ENCODE data around the gene SYCN. TPM values are rescaled to one million over a fixed set of nuclear protein-coding genes. Genes with fewer than 3 reads are reported as not detected.

The SYCN gene
- total RNA-seq, 2 donors from 2014 or later = not detected

DNA sequence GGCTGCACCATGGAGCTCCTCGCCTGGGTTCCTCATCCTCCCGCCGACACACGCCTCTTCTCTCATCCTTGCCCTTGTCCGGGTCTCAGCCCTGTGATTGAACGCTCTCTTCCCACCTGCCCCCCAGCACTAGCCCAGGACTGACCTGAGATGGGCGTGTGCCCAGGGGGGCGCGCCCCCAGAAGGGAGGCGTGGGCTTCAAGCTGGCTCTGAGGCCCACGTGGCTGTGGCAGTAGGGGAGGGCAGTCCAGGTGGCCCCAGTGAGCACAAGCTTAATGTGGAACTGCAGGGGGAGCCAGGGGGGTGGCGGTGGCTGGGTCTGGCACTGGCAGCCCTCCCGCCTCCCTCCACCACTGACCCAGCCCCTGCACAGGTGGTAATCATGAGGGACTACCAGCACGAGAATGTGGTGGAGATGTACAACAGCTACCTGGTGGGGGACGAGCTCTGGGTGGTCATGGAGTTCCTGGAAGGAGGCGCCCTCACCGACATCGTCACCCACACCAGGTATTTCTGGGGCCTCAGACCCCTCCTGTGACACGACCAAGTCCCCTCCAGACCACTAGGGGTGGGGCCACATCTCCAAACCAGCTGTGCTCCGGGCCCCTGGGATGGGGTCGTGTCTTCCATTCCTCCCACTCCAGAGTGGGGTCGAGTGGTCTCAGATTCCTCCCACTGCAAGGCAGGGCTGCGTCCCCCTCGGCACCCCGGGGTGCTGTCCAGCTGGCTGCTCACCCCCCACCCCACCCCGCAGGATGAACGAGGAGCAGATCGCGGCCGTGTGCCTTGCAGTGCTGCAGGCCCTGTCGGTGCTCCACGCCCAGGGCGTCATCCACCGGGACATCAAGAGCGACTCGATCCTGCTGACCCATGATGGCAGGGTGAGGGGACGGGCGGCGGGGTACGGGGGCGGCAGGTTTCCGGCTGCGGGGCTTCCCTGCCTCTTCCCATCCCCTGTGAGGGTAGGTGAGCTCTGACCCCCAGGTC, 29.2 kb downstream of the SYCN start:
- peaks cover 4% of the 10 kb centered on the region for H3K36me3 Mint-ChIP-seq (ENCODE audit: low read depth)
- H3K9me3 Mint-ChIP-seq = no peaks in the 10 kb centered on the region
- H3K4me3 Mint-ChIP-seq = no peak overlapping the region
- no peak for ATAC-seq (replicated peaks)
- H3K4me1 Mint-ChIP-seq = no peaks in the 10 kb centered on the region
- H3K27me3 Mint-ChIP-seq = no peaks in the 10 kb centered on the region
- no peak overlapping the region for H3K27ac Mint-ChIP-seq

DNA sequence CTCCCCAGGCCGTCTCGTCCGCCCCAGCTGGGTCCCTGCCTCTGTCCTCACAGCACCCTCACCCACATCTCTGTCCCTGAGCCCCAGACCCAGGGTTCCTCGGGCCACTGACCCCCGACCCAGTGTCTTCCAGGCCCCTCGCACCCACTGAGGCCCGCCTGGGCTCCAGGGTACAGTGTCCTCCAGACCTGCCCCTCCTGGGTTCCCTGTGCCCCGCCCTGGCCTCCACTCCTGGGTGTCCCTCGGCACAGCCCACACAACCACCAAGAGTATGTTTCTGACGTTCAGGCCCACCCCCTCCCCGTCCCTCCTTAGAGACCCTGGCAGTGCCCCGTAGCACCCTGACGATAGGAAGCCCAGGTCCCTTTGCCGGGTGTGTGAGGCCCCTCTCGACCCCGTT, 29.9 kb downstream of the SYCN start:
- Mint-ChIP-seq H3K4me3 (no peak overlapping the region), H3K27me3 (no peaks in the 10 kb centered on the region), H3K36me3 (ENCODE audit: low read depth) (peaks cover 8% of the 10 kb centered on the region), H3K4me1 (no peaks in the 10 kb centered on the region), H3K9me3 (no peaks in the 10 kb centered on the region), H3K27ac (no peak overlapping the region)
- no peak for ATAC-seq (replicated peaks)

DNA sequence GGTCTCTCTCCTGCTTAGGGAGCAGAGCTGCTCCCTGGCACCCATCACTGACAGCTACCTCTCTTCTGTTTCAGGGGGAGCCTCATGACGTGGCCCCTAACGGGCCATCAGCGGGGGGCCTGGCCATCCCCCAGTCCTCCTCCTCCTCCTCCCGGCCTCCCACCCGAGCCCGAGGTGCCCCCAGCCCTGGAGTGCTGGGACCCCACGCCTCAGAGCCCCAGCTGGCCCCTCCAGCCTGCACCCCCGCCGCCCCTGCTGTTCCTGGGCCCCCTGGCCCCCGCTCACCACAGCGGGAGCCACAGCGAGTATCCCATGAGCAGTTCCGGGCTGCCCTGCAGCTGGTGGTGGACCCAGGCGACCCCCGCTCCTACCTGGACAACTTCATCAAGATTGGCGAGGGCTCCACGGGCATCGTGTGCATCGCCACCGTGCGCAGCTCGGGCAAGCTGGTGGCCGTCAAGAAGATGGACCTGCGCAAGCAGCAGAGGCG, 30.5 kb downstream of the SYCN start:
- H3K27ac Mint-ChIP-seq = no peak overlapping the region
- no peaks in the 10 kb centered on the region for H3K4me1 Mint-ChIP-seq
- H3K9me3 Mint-ChIP-seq = no peaks in the 10 kb centered on the region
- no peaks in the 10 kb centered on the region for H3K27me3 Mint-ChIP-seq
- ATAC-seq (replicated peaks) = no peak
- H3K36me3 Mint-ChIP-seq (ENCODE audit: low read depth) = peaks cover 14% of the 10 kb centered on the region
- H3K4me3 Mint-ChIP-seq = no peak overlapping the region

DNA sequence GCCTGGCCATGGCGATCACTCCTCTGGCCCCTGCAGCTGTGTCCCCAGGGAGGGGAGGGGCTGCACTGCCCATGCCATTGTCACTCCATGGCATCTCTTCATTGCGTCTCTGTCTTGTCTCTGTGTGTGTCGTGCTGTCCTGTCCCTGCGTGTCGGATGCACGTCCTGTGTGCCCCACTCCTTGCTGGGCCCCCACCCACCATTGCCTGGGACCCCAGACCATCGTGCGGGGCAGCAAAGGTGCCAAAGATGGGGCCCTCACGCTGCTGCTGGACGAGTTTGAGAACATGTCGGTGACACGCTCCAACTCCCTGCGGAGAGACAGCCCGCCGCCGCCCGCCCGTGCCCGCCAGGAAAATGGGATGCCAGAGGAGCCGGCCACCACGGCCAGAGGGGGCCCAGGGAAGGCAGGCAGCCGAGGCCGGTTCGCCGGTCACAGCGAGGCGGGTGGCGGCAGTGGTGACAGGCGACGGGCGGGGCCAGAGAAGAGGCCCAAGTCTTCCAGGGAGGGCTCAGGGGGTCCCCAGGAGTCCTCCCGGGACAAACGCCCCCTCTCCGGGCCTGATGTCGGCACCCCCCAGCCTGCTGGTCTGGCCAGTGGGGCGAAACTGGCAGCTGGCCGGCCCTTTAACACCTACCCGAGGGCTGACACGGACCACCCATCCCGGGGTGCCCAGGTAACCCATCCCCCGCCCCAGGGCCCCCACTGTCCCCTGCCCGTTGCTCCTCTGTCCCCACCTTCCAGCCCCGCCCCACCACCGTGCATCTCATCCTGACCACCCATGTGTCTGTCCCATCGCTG, 31.2 kb downstream of the SYCN start:
- H3K4me1 Mint-ChIP-seq = no peaks in the 10 kb centered on the region

DNA sequence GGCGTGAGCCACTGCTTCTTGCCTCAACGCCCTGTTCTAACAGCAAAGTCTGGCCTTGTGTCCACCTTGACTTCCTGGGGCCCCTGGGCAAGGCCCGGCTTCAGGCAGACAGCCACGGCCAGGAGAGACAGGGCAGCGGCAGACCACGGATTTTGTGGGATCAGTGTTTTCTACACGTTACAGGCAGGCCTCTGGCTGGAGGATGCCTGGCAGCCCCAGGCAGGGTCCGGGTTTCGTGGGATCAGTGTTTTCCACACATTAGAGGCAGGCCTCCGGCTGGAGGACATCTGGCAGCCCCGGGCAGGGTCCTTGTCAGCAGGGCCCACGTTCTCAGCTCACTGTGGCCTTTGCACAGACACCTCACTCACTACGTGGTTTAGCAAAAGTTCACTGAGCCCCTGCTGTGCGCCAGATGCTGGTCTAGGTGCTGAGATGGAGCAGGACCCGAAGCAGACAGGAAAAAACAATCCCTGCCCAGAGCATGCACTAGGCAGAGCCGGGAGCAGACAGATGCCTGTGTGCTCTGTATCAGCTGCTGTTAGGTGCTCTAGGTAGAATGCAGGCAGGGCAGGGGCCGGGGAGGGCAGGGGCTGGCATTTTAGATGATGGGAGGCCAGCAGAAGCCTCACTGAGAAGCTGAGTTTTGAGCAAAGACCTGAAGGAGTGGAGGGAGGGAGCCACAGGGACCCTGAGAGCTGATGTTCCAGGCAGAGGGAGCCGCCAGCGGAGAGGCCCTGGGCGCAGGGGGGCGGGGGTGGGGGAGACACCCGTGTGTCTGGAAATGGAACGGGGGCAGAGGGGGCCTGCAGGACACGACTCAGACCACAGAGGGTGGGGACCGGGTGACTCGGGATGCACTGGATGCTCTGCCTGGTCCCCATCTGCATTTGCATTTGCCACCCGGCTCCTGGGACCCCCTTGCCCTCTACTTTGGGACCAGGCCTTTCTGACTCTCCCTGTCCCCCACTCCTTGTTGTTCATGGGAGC, 32.3 kb downstream of the SYCN start:
- ATAC-seq (replicated peaks) = no peak
- no peak overlapping the region for H3K4me3 Mint-ChIP-seq
- no peaks in the 10 kb centered on the region for H3K9me3 Mint-ChIP-seq
- H3K4me1 Mint-ChIP-seq = no peaks in the 10 kb centered on the region
- H3K27ac Mint-ChIP-seq = no peak overlapping the region
- H3K36me3 Mint-ChIP-seq (ENCODE audit: low read depth) = peaks cover 14% of the 10 kb centered on the region
- no peaks in the 10 kb centered on the region for H3K27me3 Mint-ChIP-seq

More for the DNA sequence above, 31.2 kb downstream of the SYCN start:
- Mint-ChIP-seq H3K36me3 (ENCODE audit: low read depth) (peaks cover 14% of the 10 kb centered on the region), H3K27me3 (no peaks in the 10 kb centered on the region), H3K9me3 (no peaks in the 10 kb centered on the region), H3K4me3 (no peak overlapping the region), H3K27ac (no peak overlapping the region)
- no peak for ATAC-seq (replicated peaks)

DNA sequence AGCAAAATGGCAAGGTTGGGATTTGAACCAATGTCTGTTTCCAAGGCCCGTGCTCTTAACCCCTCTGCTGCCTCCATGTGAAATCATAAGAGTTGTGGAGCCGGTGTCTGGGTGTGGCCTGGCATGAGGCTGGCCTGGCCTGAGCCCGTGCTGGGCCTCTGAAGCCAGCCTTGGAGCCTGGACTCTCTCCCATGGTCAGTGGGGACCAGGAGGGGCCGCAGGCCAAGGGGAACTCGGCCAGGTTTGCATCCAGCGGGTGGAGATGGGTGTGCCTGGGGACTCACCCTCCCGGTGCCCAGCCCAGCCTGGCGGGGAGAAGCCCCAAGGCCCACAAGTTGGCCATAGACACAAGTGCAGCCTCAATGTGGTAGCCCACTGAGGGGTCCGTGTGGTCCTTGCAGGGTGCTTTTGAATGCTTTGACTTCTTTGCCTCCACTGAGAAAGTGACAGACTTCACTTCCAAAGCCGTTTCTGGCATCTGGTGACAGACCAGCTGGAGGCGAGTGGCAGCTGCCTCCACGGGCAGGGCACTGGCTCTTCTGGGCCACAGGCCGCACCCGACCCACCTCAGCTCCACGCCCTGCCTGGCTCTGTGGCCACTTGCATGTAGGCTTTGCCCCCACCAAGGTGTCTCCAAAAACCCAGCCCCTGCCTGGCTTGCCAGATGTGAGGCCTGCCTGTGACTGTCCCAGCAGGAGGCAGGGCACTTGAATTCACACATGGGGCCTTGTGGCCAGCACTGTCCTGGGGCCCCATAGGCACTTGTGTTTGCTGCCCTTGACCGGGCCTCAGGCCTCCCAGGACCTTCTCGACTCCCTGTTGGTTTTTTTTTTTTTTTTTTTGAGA, 33.5 kb downstream of the SYCN start:
- no peak for ATAC-seq (replicated peaks)
- H3K4me1 Mint-ChIP-seq = no peaks in the 10 kb centered on the region
- H3K27ac Mint-ChIP-seq = no peak overlapping the region
- no peaks in the 10 kb centered on the region for H3K9me3 Mint-ChIP-seq
- H3K4me3 Mint-ChIP-seq = no peak overlapping the region
- H3K27me3 Mint-ChIP-seq = no peaks in the 10 kb centered on the region
- peaks cover 14% of the 10 kb centered on the region for H3K36me3 Mint-ChIP-seq (ENCODE audit: low read depth)

DNA sequence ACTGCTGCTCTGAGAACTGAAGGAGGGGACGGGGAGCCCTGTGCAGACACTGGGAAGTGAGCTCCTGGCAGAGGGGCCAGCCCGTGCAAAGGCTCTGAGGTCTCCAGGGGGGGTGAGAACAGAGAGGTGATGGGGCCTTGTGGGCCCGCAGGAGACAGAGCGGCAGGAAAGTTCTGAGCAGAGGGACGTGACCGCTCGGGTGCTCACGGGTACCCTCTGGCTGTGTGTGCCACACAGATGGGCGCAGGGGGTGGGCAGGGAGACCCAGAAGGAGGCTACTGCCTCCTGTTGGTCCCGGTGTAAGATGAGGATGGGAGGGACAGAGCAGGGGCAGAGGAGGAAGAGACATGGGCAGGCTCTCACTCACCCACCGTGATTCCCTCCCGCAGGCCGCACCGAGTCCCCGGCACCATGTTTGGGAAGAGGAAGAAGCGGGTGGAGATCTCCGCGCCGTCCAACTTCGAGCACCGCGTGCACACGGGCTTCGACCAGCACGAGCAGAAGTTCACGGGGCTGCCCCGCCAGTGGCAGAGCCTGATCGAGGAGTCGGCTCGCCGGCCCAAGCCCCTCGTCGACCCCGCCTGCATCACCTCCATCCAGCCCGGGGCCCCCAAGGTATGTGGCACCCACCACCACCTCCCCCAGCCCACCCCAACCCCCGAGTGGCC, 34.8 kb downstream of the SYCN start:
- no peaks in the 10 kb centered on the region for H3K27me3 Mint-ChIP-seq
- H3K9me3 Mint-ChIP-seq = no peaks in the 10 kb centered on the region
- H3K4me1 Mint-ChIP-seq = no peaks in the 10 kb centered on the region
- no peak for ATAC-seq (replicated peaks)
- peak overlapping the region; percentile 69 for H3K27ac Mint-ChIP-seq
- peaks cover 14% of the 10 kb centered on the region for H3K36me3 Mint-ChIP-seq (ENCODE audit: low read depth)
- H3K4me3 Mint-ChIP-seq = no peak overlapping the region

DNA sequence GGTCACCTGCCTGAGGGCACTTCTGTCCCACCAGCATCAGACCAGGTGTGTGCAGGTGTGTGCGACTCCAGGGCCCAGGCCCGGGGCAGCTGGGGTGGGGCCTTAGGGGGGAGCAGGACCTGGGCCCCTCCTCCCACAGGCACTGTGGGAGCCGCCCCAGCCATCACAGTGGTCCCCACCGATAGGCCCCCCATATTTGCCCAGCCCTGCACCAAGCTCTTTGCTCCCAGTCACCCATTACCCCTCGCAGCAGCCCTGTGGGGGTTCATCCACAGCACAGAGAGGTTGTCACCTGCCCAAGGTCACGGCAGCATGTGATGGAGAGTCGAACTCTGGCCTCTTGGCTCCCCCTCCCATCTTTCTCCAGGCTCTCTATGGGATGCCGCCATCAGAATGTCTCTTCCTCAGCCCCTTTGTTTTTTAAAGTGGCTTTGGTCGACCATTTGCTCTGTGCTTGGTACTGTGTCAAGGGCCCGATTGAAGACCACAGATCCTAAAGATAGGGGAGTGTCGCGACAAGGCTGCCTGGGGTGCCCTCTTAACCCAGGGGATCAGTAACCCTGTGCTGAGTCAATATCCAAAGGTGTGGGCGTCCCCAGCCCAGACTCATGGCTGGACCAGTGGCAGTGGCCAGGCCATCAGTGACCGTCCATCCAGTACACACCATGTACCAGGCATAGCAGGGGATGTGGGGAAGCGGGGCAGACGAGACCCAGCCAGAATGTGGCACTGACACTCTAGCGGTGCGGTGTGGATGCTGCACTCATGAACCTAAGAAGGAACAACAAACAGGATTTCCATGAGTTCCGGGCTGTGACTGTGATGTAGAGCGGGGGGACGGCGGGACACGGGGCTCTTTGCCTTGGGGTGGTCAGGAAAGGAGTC, 35.6 kb downstream of the SYCN start:
- peaks cover 14% of the 10 kb centered on the region for H3K36me3 Mint-ChIP-seq (ENCODE audit: low read depth)
- no peak overlapping the region for H3K4me3 Mint-ChIP-seq
- no peak for ATAC-seq (replicated peaks)
- no peaks in the 10 kb centered on the region for H3K4me1 Mint-ChIP-seq
- H3K27me3 Mint-ChIP-seq = no peaks in the 10 kb centered on the region
- H3K9me3 Mint-ChIP-seq = no peaks in the 10 kb centered on the region
- H3K27ac Mint-ChIP-seq = peak overlapping the region; percentile 69

DNA sequence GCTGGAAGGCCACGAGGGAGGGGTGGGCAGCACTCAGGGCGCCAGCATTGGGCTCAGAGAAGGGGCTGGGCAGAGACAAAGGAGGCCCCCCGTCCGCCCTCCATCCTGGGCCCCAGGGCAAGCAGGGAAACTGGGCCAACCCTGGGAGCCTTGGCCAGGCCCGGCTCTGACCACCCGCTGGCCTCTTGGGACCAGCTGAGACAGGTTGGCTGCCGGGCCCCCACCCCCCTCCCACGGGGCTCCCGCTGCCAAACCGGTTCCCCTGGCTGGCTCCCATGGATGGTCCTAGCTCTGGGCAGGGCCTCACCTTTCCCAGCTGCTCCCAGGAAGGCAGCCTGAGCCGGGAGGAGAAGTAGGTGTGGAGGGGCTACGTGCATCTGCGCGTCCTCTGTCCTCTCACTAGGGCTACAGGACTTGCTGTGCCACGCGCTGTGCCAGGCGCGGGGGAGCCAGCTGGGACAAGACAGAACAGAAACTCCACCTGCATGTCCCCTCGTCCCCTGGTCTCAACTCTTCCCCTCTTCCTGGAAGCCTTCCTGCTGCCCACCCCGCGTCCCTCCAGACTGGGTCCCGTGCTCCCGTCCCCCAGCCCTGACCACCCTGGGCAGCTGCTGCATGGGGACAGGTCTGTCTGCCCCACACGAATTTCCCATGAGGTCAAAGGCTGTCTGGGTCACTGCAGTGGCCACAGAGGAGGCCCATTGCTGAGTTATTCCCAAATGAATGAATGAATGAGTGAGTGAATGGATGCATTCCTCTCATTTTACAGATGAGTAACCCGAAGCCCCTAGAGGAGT, 36.4 kb downstream of the SYCN start:
- Mint-ChIP-seq H3K27me3 (no peaks in the 10 kb centered on the region), H3K27ac (no peak overlapping the region), H3K4me1 (peaks cover 3% of the 10 kb centered on the region), H3K4me3 (no peak overlapping the region), H3K9me3 (no peaks in the 10 kb centered on the region), H3K36me3 (ENCODE audit: low read depth) (peaks cover 14% of the 10 kb centered on the region)
- no peak for ATAC-seq (replicated peaks)

DNA sequence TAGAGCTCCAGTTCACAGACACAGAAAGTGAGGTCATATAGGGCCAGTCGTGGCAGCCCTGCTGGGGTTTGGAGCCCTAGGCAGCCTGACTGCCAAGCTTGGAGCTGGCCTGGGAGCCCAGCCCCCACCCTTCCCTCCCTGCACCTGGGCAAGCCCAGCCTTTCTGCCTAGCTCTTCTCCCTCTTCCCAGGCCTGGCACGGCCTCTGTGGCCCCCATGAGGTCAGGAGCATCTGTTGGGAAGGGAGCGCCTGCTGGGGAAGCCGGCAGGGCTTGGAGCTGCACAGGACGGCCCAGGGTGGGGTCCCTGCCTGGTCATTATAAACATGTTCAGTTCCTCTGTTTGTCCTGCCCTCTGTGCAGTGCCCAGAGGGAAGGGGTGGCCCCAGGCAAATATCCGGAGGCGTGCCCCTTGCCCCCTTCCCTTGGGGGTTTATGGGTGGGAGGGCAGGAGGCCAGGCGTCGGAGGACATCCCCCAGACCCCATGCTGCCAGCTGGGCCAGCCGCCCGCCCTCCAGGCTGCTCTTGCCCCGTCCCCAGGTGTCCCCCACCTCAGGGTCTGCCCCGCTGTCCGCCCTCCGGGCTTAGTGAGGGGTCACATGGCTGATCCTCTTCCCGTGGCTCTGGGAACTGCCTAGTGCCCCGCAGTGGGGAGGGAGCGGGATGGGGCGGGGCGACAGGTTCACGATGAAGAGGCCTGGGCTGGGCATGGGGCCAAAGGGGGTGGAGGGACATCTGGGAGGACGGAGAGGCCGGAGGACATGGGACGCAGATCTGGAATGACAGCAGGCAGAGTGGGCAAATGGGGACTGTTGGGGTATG, 37.3 kb downstream of the SYCN start:
- Mint-ChIP-seq H3K9me3 (no peaks in the 10 kb centered on the region), H3K4me3 (no peak overlapping the region), H3K27me3 (no peaks in the 10 kb centered on the region), H3K4me1 (peaks cover 6% of the 10 kb centered on the region), H3K36me3 (ENCODE audit: low read depth) (peaks cover 14% of the 10 kb centered on the region), H3K27ac (no peak overlapping the region)
- ATAC-seq (replicated peaks) = no peak

DNA sequence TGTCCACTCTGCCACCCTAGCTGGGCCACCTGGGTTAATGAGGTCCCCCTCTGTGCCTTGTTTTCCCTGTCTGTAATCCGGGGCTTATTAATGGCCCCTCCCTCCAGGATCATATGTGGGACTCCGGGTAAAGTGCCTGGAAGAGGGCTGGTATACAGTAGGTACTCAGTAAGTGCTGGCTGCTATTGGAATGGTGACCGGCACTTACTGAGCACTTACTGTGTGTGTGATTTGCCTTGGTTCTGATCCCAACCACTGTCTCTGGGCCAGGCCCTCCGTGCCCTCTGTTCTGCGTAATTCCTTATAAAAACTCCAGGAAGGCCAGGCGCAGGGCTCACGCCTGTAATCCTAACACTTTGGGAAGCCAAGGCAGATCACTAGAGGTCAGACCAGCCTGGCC, 38.2 kb downstream of the SYCN start:
- H3K4me3 Mint-ChIP-seq = no peak overlapping the region
- H3K9me3 Mint-ChIP-seq = no peaks in the 10 kb centered on the region
- no peaks in the 10 kb centered on the region for H3K27me3 Mint-ChIP-seq
- ATAC-seq (replicated peaks) = no peak
- no peak overlapping the region for H3K27ac Mint-ChIP-seq
- peaks cover 14% of the 10 kb centered on the region for H3K36me3 Mint-ChIP-seq (ENCODE audit: low read depth)
- peaks cover 6% of the 10 kb centered on the region for H3K4me1 Mint-ChIP-seq
